GM18951 (cell line): ENCODE data around the gene MYL12A.

ENCODE experiments used
- POLR2A ChIP-seq: IDR thresholded peaks from 4 replicates; pipeline ENCODE4 v1.6.1; 2011; ENCODE audit warnings: mild to moderate bottlenecking; ENCODE audit not compliant: insufficient read length, insufficient read depth; ENCODE audit errors: extremely low read depth
- in situ Hi-C: fragments of 300-500 bp; cut with MboI; formaldehyde crosslinking; loops from one replicate; pipeline ENCODE4 v1.12.0; 2022; ENCODE audit warnings: low sequenced_read_pairs, mixed read lengths, inconsistent platforms; ENCODE audit not compliant: unreplicated experiment

The MYL12A gene

GRCh38 chr18:3252843-3253242 is 5.2 kb downstream of the MYL12A start:
- no peak for TF ChIP-seq POLR2A
- in situ Hi-C loops, result no loop called here

DNA sequence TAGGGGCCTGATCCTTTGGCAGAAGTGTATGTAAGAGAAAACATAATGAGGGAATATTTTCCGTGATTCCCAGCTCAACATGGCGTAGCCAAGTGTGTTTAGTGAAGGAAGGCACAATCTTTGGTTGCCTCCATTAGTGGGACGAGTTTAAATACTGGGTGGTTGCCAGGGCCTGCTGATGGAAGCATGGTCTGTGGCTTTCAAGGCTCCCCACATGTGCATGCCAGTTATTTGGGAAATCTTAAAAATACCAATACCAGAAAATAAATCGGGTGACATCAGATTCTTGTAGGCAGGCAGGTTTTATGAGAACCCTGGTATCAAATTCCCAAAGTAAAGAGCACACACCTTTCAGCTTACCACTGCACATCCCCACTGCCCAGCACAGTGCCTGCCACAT is 7.1 kb downstream of the MYL12A start:
- in situ Hi-C loops, result no loop called here
- no peak for TF ChIP-seq POLR2A

DNA sequence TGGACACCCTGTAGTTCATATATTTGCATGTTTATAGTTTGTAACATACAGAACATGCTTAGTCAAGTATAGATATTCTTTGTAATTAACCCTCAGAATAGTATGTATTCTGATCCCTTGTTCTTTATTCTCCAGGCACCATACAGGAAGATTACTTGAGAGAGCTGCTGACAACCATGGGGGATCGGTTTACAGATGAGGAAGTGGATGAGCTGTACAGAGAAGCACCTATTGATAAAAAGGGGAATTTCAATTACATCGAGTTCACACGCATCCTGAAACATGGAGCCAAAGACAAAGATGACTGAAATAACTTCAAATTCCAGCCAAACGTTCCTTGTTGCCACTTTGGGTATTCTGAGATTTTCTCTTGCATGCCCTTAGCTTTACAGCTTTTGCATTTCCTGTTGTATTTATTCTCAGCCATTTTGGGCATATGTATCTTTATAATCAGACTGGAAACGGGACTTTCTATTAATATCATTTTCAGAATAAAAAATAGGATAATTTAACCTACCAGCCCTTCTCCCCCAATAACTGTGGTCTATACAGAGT is 8.1 kb downstream of the MYL12A start:
- in situ Hi-C loops, result no loop called here
- no peak for TF ChIP-seq POLR2A

- TF ChIP-seq POLR2A, result no peak
- in situ Hi-C loops, result no loop called here
Measured at GRCh38 chr18:3256693-3257626, 9.4 kb downstream of the MYL12A start.

GRCh38 chr18:3257627-3258120 is 10.1 kb downstream of the MYL12A start:
- no peak for TF ChIP-seq POLR2A
- in situ Hi-C loops, result no loop called here

- in situ Hi-C loops, result loop anchor here (5.0 kb wide), 1 partner anchor 336 kb away; no protein-coding TSS in a partner anchor
Measured at GRCh38 chr18:3260995-3261372, 13.4 kb downstream of the MYL12A start.

GRCh38 chr18:3261373-3262233 is 14.0 kb downstream of the MYL12A start, which contains the start of gene MYL12B:
MYL12B (plus strand) TSS chr18:3262133; CDS start chr18:3272899, 10,766 bp downstream.
- in situ Hi-C loops, result loop anchor here (5.0 kb wide), 1 partner anchor 336 kb away; no protein-coding TSS in a partner anchor
- peak; percentile 81 for TF ChIP-seq POLR2A

More at GRCh38 chr18:3260995-3261372, 13.4 kb downstream of the MYL12A start:
- no peak for TF ChIP-seq POLR2A

DNA sequence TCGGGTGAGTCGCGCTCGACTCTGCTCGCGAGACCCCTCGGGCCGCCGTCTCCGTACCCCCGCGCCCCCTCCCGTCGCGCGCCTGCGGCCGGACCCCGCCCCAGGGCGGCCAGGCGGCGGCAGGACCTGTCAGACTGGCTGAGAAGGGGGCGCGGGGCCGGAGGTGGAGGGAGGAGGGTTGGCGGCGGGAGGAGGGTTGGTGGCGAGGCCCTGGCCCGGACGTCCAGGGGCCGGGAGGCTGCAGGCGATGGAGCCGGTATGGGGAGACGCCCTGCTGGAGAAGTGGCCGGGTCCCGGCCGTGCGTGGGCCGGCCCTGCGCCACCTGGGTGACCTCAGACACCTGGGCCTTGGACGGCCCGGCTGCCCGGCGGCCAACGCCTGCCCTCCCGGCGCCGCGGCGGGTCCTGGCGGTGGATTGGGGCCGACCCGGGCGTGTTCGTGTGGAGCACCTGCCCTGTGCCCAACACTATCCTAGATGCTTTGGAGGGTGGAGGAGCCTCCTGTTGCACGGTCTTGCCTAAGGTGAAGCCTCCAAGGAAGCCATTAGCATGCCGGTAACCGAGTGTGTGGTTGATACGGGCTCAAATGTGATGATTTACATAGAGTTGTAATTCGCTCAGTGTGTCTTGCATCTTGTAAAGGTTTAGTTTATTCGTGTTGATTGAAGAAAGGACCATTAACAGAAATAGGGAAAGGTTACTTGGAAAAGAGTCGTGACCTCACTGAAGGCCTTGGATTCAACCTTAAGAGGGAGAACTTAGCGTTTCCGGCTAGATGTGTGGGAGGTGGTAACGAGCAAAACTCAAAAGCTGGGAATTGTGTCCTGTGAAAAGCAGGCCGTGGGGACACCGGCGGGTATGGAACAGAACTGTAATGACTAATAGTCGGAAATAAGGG is 14.9 kb downstream of the MYL12A start:
- TF ChIP-seq POLR2A, result no peak
- in situ Hi-C loops, result loop anchor here (5.0 kb wide), 1 partner anchor 335 kb away; no protein-coding TSS in a partner anchor

DNA sequence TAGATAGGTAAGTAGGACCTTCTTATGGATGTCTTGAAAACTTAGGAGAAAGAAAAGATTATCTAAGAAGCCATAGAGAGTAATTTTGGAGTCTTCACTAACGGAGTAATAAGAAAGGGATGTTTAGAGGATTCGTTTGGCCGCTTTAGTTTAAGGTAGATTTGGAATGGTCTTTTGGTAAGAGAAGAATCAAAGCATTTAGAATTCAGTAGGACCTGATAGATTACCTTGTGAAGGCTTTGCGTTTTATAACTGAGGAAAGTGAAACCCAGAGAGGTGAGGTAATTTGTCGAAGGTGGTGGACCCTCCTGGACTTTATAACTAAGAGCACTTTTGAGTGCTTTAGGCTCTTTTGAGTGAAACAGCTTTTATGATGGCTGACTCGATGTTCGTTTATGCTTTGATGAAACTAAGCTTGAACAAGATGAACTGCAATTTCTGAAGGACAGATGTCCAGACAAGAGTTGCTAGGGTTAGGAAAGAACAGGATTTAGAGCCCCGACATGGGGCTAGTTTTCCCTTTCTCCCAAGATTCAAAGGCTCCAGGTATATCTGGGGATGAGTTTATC is 15.6 kb downstream of the MYL12A start:
- in situ Hi-C loops, result loop anchor here (5.0 kb wide), 1 partner anchor 334 kb away; no protein-coding TSS in a partner anchor

GRCh38 chr18:3264362-3264761 is 16.8 kb downstream of the MYL12A start:
- in situ Hi-C loops, result loop anchor here (5.0 kb wide), 1 partner anchor 333 kb away; no protein-coding TSS in a partner anchor
- no peak for TF ChIP-seq POLR2A

More for the DNA sequence above, 15.6 kb downstream of the MYL12A start:
- no peak for TF ChIP-seq POLR2A

DNA sequence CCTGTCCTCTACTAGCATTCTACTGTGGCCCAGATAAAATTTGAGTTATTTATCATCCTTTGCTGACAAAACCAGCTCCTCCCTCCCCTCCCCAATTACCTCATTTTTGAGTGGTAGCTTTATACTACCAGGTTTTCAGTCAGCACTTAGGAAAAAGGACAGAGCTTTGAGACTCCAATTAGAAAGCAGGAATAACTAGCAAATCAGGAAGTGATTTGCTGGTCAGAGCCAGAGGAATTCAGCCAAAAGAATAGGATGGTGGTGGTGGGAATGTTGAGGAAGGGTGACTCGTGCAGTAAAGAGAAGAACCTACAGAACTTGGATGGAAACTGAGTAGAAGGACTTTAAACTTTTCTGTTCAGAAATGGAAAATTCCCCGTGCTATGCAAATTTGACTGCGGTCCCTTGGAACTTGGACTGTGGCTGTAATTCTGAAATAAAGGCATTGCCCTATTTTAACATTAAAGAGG is 18.0 kb downstream of the MYL12A start:
- TF ChIP-seq POLR2A, result no peak
- in situ Hi-C loops, result no loop called here
